Heart right ventricle (tissue), 16 donors: ENCODE measurements around the gene FAAH. TPM values are rescaled to one million over a fixed set of nuclear protein-coding genes. Genes with fewer than 3 reads are reported as not detected.

Experiments
- ATAC-seq, 8 donors: fragments of 200-7000 bp; cut with Tn5 transposase; one replicate each; pipeline ENCODE4 v1.9.1; 2020; ENCODE audit warnings: mild to moderate bottlenecking in 8 of 8, moderate library complexity in 8 of 8, moderate number of reproducible peaks in 1 of 8
- DNase-seq, 2 donors: peaks; one replicate each; pipeline ENCODE4 v3.0.0-alpha.2; 2020
- H3K27ac ChIP-seq, 10 donors: fragments of 200-600 bp; sonication (generic) in 2 of 10; one replicate each; pipeline versions ENCODE4 v1.5.0 to v1.8.0; 2020 to 2022; ENCODE audit warnings: mild to moderate bottlenecking in 3 of 10
- H3K27me3 ChIP-seq, 7 donors: fragments of 200-600 bp; one replicate each; pipeline ENCODE4 v1.8.0; 2021 to 2022; ENCODE audit warnings: mild to moderate bottlenecking in 2 of 7
- H3K36me3 ChIP-seq, 9 donors: fragments of 200-600 bp; sonication (generic) in 1 of 9; one replicate each; pipeline versions ENCODE4 v1.5.0 to v1.8.0; 2020 to 2022; ENCODE audit warnings: mild to moderate bottlenecking in 2 of 9
- H3K4me1 ChIP-seq, 9 donors: fragments of 200-600 bp; sonication (generic) in 1 of 9; one replicate each; pipeline versions ENCODE4 v1.5.0 to v1.8.0; 2020 to 2022; ENCODE audit warnings: mild to moderate bottlenecking in 4 of 9
- H3K4me3 ChIP-seq, 10 donors: fragments of 200-600 bp; sonication (generic) in 2 of 10; one replicate each; pipeline versions ENCODE4 v1.5.0 to v1.8.0; 2020 to 2022; ENCODE audit warnings: mild to moderate bottlenecking in 7 of 10, moderate library complexity in 2 of 10
- H3K9me3 ChIP-seq, 11 donors: fragments of 200-600 bp in 10 of 11; sonication (generic) in 2 of 11; one replicate each; pipeline versions ENCODE4 v1.5.0 to v1.8.0; 2013 to 2022; ENCODE audit warnings: mild to moderate bottlenecking in 2 of 11, control low read depth in 1 of 11, moderate library complexity in 1 of 11
- CTCF ChIP-seq, 9 donors: fragments of 200-600 bp; sonication (generic) in 2 of 9; IDR thresholded peaks; one replicate each; pipeline versions ENCODE4 v1.5.0 to v1.8.0; 2021 to 2022; ENCODE audit warnings: antibody characterized with exemption in 9 of 9, mild to moderate bottlenecking in 5 of 9, moderate library complexity in 1 of 9
- WGBS, 2 donors: extraction: QIAGEN DNeasy Blood & Tissue Kit; methylation state at CpG; one replicate each; pipeline ENCODE4 v1.1.7; 2013; ENCODE audit warnings: inconsistent platforms in 1 of 2; 5-methylcytosine and 5-hydroxymethylcytosine counted together
- intact Hi-C, 10 donors: fragments of 100-400 bp; cut with DNase I; formaldehyde crosslinking; loops; one replicate each; pipeline versions ENCODE4 v1.11.1 to v1.14.2; 2022
- polyA plus RNA-seq, 2 donors: library from polyadenylated mRNA; stranded (reverse); fragments of 200-250 nt; gene quantifications; one replicate each; pipeline ENCODE4 v1.2.3, GENCODE V29; 2013
- total RNA-seq, 10 donors: library from RNA; stranded (reverse); fragmentation: NEBNext Ultra II Directional in 3 of 10; extraction: Animal tissue kit (Norgen Biotek cat#: 25700) in 3 of 10; gene quantifications; one replicate each; pipeline versions ENCODE4 v1.2.1 to v1.2.4, GENCODE V29; 2021 to 2023
- donor health status: Arrhythmogenic right ventricular cardiomyopathy.
- donor health status: ischemic (EF 13 %, LVEDD 7.1; RV severe dilation, severe dysfunction).
- donor health status: healthy with polysubstance abuse.
- donor health status: DM: no; HTN: yes; CAD: no.
- donor health status: DM: no; HTN: no; CAD: no.
- donor health status: ischemic (EF 25% LVEDD 6.9; RV normal size, moderate dysfunction).
- donor health status: ischemic (EF 25% LVEDD 5.7; RV mildly dilated, moderate dysfunction).
- donor health status: healthy.
- donor health status: DM: yes; HTN: yes; CAD: no.
- donor health status: Ischemic cardiomyopathy.
- donor health status: ischemic (EF 35%, LVEDD 5.7; RV mildly dilated, moderate dysfunction).
- donor health status: nonischemic (EF 11% LVEDD 7.7; RV severe dilation, severe dysfunction).
- donor health status: DM: yes; HTN: yes; CAD: no.
- donor health status: PGD.
- donor health status: ischemic (EF 29% LVEDD 5.4; RV normal size, mild dysfunction).
- donor health status: nonischemic (EF 23%, LVEDD 6.1; RV moderate dilation, normal function).

Gene FAAH
- total and polyA plus RNA-seq, 12 donors: 1.8 to 16.4 (median 3.1) TPM

GRCh38 chr1:46424730-46425129 is 30.6 kb downstream of the FAAH start:
- ATAC-seq (no peak), DNase-seq (no peak)
- Histone ChIP-seq H3K36me3 (no peaks in the 10 kb centered on the region), H3K27me3 (peaks cover 0 to 42% (median 13%) of the 10 kb centered on the region in 7 donors), H3K9me3 (no peaks in the 10 kb centered on the region), H3K27ac (no peak overlapping the region), H3K4me3 (no peak overlapping the region), H3K4me1 (no peaks in the 10 kb centered on the region)
- WGBS, 2 donors: 81 to 85% methylated on average over 4 of the region's 4 CpGs
- TF ChIP-seq CTCF (IDR thresholded peaks at IDR 0.05): no peak
- intact Hi-C loops: no loop called here

- DNase-seq (peak in 1 of 2 donors; percentile 40), ATAC-seq (peak in 7 of 8 donors; percentile 68 to 90 (median 78))
- WGBS, 2 donors: 35 to 41% methylated on average over 4 of the region's 4 CpGs
- H3K9me3 ChIP-seq: no peaks in the 10 kb centered on the region
- no peaks in the 10 kb centered on the region for H3K36me3 ChIP-seq
- no peak overlapping the region for H3K4me3 ChIP-seq
- H3K4me1 ChIP-seq: no peaks in the 10 kb centered on the region
- intact Hi-C loops: no loop called here
- no peak for TF ChIP-seq CTCF (IDR thresholded peaks at IDR 0.05)
- H3K27me3 ChIP-seq: peaks cover 0 to 42% (median 13%) of the 10 kb centered on the region in 7 donors
- no peak overlapping the region for H3K27ac ChIP-seq
These were observed 31.6 kb downstream of the FAAH start for GRCh38 chr1:46425726-46426125.

- H3K27me3 ChIP-seq: peaks cover 0 to 27% (median 13%) of the 10 kb centered on the region in 7 donors
- TF ChIP-seq CTCF (IDR thresholded peaks at IDR 0.05): no peak
- intact Hi-C loops: no loop called here
- H3K36me3 ChIP-seq: no peaks in the 10 kb centered on the region
- DNase-seq (no peak), ATAC-seq (no peak)
- no peaks in the 10 kb centered on the region for H3K4me1 ChIP-seq
- no peak overlapping the region for H3K4me3 ChIP-seq
- WGBS, 2 donors: 49 to 58% methylated on average over 2 of the region's 2 CpGs
- H3K9me3 ChIP-seq: no peaks in the 10 kb centered on the region
- no peak overlapping the region for H3K27ac ChIP-seq
These were observed 33.4 kb downstream of the FAAH start for GRCh38 chr1:46427541-46427940.

GRCh38 chr1:46429436-46429835 is 35.3 kb downstream of the FAAH start:
- Histone ChIP-seq H3K27me3 (peaks cover 0 to 11% (median 0%) of the 10 kb centered on the region in 7 donors), H3K36me3 (no peaks in the 10 kb centered on the region), H3K27ac (no peak overlapping the region), H3K4me1 (no peaks in the 10 kb centered on the region), H3K9me3 (no peaks in the 10 kb centered on the region), H3K4me3 (no peak overlapping the region)
- ATAC-seq (no peak), DNase-seq (no peak)
- TF ChIP-seq CTCF (IDR thresholded peaks at IDR 0.05): no peak
- WGBS, 2 donors: 86 to 88% methylated on average over 1 of the region's 1 CpG
- intact Hi-C loops: no loop called here
